Osteocyte (in vitro differentiated cells): ENCODE data around the gene PPT1. TPM values are rescaled to one million over a fixed set of nuclear protein-coding genes. Genes with fewer than 3 reads are reported as not detected.
"Not testable (repeated sequence)": the region's sequence is repeated elsewhere in the genome, so short reads cannot be mapped to it uniquely, and the experiment has no call there.

Experiments
- DNase-seq: peaks from one replicate; pipeline ENCODE4 v3.0.0; 2021; ENCODE audit warnings: mixed read lengths; ENCODE audit not compliant: unreplicated experiment; ENCODE audit errors: extremely low spot score
- H3K27ac Mint-ChIP-seq: one replicate; pipeline ENCODE4 v1.8.0; 2021; ENCODE audit warnings: mild to moderate bottlenecking, mixed read lengths; ENCODE audit not compliant: unreplicated experiment
- H3K27me3 Mint-ChIP-seq: one replicate; pipeline ENCODE4 v1.8.0; 2021; ENCODE audit warnings: mixed read lengths; ENCODE audit not compliant: unreplicated experiment
- H3K36me3 Mint-ChIP-seq: one replicate; pipeline ENCODE4 v1.8.0; 2021; ENCODE audit warnings: mixed read lengths; ENCODE audit not compliant: unreplicated experiment
- H3K4me1 Mint-ChIP-seq: one replicate; pipeline ENCODE4 v1.8.0; 2021; ENCODE audit warnings: mixed read lengths; ENCODE audit not compliant: unreplicated experiment
- H3K4me3 Mint-ChIP-seq: one replicate; pipeline ENCODE4 v1.8.0; 2021; ENCODE audit warnings: mild to moderate bottlenecking, moderate library complexity, mixed read lengths; ENCODE audit not compliant: unreplicated experiment
- H3K9me3 Mint-ChIP-seq: one replicate; pipeline ENCODE4 v1.8.0; 2021; ENCODE audit warnings: mixed read lengths; ENCODE audit not compliant: unreplicated experiment
- CTCF ChIP-seq: fragments of 200-600 bp; sonication (generic); IDR thresholded peaks from 2 replicates; pipeline ENCODE4 v1.5.0; 2021; ENCODE audit warnings: antibody characterized with exemption, mild to moderate bottlenecking, moderate library complexity
- total RNA-seq: library from RNA; stranded (reverse); gene quantifications from 2 replicates; pipeline ENCODE4 v1.2.1, GENCODE V29; 2021

Gene PPT1
- total RNA-seq, 1 donor from 2014 or later = 62.6 TPM

- TF ChIP-seq CTCF = no peak
- Mint-ChIP-seq H3K27ac (no peak overlapping the region), H3K36me3 (peaks cover 25% of the 10 kb centered on the region), H3K4me3 (no peak overlapping the region), H3K4me1 (peaks cover 21% of the 10 kb centered on the region), H3K9me3 (no peaks in the 10 kb centered on the region), H3K27me3 (no peaks in the 10 kb centered on the region)
- DNase-seq = no peak
These were observed 4.1 kb downstream of the PPT1 start for GRCh38 chr1:40092706-40093639.

GRCh38 chr1:40092241-40092640, 4.8 kb downstream of the PPT1 start:
- no peaks in the 10 kb centered on the region for H3K27me3 Mint-ChIP-seq
- TF ChIP-seq CTCF = no peak
- no peak overlapping the region for H3K27ac Mint-ChIP-seq
- H3K9me3 Mint-ChIP-seq = no peaks in the 10 kb centered on the region
- DNase-seq = no peak
- H3K4me3 Mint-ChIP-seq = no peak overlapping the region
- peaks cover 28% of the 10 kb centered on the region for H3K36me3 Mint-ChIP-seq
- H3K4me1 Mint-ChIP-seq = peaks cover 17% of the 10 kb centered on the region

- no peak for DNase-seq
- TF ChIP-seq CTCF = no peak
- Mint-ChIP-seq H3K27ac (no peak overlapping the region), H3K27me3 (no peaks in the 10 kb centered on the region), H3K9me3 (no peaks in the 10 kb centered on the region), H3K36me3 (peaks cover 32% of the 10 kb centered on the region), H3K4me3 (no peak overlapping the region), H3K4me1 (peaks cover 5% of the 10 kb centered on the region)
These were observed 6.2 kb downstream of the PPT1 start for GRCh38 chr1:40090652-40091355.

GRCh38 chr1:40084750-40085149, 12.3 kb downstream of the PPT1 start:
- TF ChIP-seq CTCF = peak; percentile 77
- not testable (repeated sequence) for H3K9me3 Mint-ChIP-seq, H3K27me3 Mint-ChIP-seq, H3K4me3 Mint-ChIP-seq, H3K4me1 Mint-ChIP-seq
- peak overlapping the region; percentile 45 for H3K27ac Mint-ChIP-seq
- H3K36me3 Mint-ChIP-seq = peaks cover 30% of the 10 kb centered on the region
- DNase-seq = peak; percentile 90

DNA sequence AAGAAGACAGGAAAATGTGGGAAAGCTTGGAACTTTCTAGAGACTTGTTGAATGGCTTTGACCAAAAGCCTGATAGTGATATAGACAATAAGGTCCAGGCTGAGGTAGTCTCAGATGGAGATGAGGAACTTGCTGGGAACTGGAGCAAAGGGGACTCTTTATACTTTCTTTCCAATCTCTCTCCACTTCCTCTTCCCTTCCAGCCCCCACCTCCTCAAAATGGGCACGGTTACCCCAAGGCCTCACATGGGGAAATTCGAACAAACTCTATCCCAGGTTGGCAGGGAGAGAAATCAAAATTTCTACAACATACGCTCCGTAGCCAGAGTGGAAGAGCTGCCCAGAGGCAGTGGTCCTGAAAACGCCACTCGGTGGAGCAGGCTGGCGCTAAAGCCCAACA, 15.2 kb downstream of the PPT1 start:
- DNase-seq = no peak
- Mint-ChIP-seq H3K27ac (no peak overlapping the region), H3K4me1 (peaks cover 13% of the 10 kb centered on the region), H3K27me3 (no peaks in the 10 kb centered on the region), H3K36me3 (peaks cover 27% of the 10 kb centered on the region), H3K9me3 (no peaks in the 10 kb centered on the region), H3K4me3 (no peak overlapping the region)
- TF ChIP-seq CTCF = no peak
